Measurements from ENCODE around the gene SLC1A2.

SLC1A2 gene

DNA sequence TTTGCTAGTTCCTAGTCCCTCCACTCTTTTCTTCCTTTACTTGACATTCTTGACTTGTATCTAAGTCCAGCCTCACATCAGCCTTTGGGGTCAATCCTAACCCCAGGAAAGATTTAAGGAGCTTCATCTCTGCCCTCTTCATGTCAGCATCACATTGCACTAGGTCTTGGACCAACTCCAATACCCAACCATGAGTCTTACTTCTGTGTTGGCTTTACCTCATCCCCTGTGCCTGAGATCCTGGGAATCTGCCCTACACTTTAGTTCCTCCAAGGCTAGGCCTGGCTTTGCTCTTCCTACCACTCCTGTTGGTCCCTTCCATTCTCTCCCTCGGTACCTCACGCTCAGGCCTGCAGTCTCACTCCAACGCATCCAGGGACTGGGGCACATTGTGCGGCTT is 117.0 kb downstream of the SLC1A2 start:
- DNase-seq (ENCODE audit: low spot score): no peak

- DNase-seq (ENCODE audit: low spot score): no peak
These were observed 121.0 kb downstream of the SLC1A2 start for GRCh38 chr11:35298369-35298768.

DNA sequence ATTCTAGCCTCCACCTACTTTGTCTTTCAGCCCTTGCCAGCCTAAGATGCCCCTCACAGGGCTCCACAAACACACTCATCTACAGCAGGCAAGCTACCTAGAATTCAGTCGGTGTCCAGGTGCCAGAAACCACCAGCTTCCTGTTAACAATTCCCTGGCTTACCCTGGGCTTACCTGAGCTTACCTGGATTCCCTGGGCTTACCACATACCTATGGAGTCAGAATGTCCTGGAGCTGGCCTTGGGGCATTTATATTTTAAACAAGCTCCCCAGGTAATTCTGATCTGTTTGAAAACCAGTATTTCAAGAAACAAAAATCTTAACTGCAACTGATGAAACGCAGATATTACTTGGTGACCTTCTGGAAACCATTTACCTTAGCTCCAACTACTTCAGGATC is 123.6 kb downstream of the SLC1A2 start:
- no peak for DNase-seq (ENCODE audit: low spot score)

GRCh38 chr11:35293699-35294098 is 125.7 kb downstream of the SLC1A2 start:
- no peak for DNase-seq (ENCODE audit: low spot score)

- DNase-seq (ENCODE audit: low spot score): no peak
These were observed 126.3 kb downstream of the SLC1A2 start for GRCh38 chr11:35293035-35293434.

- no peak for DNase-seq (ENCODE audit: low spot score)
These were observed 127.1 kb downstream of the SLC1A2 start for GRCh38 chr11:35292279-35292678.

DNA sequence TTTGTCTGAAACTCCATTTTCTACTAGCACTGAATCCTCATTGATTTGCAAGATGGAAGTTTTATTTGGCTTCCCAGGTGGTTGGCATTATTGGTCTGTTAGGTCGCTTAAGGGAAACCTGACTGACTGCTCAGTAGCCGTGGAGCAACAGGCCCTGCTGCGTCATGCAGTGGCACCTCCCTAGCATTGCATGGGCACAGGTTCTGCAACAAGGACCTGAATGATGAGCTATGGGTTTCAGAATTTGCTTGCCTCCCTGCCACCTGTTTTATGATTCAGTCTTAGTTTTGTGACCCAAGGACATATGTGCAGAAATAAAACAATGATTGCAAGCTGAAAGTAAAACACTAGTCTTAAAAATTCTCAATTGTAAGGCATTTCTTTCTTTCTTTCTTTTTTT is 128.5 kb downstream of the SLC1A2 start:
- no peak for DNase-seq (ENCODE audit: low spot score)

DNA sequence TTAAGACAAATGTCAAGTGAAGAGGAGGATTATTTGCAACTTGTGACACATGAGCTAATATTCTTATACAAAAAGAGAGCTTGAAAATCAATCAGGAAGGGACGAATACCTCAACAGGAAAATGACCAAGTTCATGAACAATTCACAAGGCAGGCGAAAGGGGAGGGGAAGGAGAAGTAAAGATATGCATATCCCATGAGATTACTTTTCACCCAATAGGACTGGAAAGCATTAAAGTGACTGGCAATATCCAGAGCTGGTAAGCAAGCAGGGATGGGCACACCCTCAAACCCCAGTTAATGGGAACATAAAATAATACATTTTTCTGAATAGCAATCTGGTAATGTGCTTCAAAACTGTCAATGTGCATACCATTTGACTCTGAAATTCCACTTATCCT is 129.5 kb downstream of the SLC1A2 start:
- DNase-seq (ENCODE audit: low spot score): no peak

DNA sequence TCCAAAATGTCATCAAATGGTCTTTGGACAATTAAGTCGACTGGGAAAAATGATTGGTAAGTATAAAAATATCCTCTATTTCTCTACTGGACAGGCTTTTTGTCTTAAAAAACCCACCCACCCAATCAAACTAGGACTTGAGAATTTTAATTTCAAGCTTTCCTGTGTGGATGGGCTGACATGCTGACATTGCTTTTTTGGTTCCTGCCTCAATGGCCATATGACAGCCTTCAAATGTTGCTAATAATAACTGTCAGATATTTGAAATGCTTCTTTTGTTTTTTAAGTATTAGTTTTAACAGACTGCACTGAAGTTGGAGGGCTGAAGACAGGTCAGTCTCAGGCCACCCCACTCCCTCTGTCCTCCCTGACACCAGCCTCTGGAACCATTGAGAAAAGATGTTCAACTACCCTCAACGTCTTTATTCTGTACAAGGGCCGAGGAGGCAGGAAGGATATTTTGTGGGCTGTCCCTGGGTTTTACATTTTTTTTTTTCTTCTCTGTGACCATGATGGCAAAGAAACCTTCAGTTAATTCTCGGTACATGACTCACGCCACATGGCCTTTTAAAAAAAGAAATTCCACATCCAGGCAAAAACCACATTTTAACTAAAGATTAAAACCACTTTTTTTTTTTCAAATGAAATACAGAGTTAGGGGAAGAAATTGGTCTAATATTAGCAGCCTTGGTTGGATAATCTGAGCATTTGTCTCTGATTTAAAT is 130.4 kb downstream of the SLC1A2 start:
- DNase-seq (ENCODE audit: low spot score): no peak

- DNase-seq (ENCODE audit: low spot score): no peak
These were observed 131.0 kb downstream of the SLC1A2 start for GRCh38 chr11:35288309-35288708.

- no peak for DNase-seq (ENCODE audit: low spot score)
These were observed 131.9 kb downstream of the SLC1A2 start for GRCh38 chr11:35287344-35287890.

DNA sequence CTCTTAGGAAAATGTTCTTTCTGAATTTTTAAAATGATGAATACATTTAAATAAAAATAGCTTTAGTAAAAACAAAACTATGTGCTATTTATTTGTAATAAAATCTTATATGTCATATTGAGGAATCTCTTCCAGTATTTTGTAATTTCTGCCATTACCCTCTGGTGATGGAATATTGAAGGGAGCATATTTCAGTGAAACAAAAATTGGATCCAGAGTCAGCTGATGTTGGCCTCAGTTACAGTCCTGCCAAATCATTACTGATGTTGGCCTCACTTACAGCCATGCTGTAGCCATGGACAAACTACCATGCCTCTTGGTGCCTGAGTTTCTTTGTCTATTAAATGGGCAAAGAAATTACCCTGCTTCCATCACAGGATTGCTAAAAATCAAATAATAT is 133.2 kb downstream of the SLC1A2 start:
- no peak for DNase-seq (ENCODE audit: low spot score)

- no peak for DNase-seq (ENCODE audit: low spot score)
These were observed 133.9 kb downstream of the SLC1A2 start for GRCh38 chr11:35285471-35285870.

- no peak for DNase-seq (ENCODE audit: low spot score)
These were observed 137.0 kb downstream of the SLC1A2 start for GRCh38 chr11:35282221-35282882.

DNA sequence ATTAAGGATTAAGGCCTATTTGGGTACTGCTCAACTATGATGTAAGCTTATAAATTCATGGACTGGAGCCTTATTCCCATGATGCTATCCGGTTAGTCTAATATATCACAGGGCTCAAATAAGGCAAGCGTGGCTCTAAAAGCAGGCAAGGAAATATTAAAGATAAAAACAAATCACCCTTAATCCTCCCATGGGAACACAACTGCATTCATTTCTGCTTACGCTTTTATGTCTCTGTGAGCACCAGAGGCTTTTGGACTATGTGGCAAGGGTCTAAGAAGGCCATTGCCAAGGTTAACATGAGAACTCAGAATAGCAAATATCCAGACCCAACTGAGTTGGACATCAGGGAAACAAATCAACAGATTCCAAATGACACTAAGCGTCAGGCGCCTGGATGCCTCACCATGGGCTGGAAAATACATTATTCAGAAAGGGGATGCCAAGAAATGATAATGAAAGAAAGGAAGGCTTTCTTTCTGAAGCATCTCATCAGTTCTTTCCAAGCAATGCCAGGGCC is 138.1 kb downstream of the SLC1A2 start:
- no peak for DNase-seq (ENCODE audit: low spot score)

GRCh38 chr11:35280727-35281126 is 138.6 kb downstream of the SLC1A2 start:
- no peak for DNase-seq (ENCODE audit: low spot score)

GRCh38 chr11:35277827-35278226 is 141.5 kb downstream of the SLC1A2 start:
- no peak for DNase-seq (ENCODE audit: low spot score)

DNA sequence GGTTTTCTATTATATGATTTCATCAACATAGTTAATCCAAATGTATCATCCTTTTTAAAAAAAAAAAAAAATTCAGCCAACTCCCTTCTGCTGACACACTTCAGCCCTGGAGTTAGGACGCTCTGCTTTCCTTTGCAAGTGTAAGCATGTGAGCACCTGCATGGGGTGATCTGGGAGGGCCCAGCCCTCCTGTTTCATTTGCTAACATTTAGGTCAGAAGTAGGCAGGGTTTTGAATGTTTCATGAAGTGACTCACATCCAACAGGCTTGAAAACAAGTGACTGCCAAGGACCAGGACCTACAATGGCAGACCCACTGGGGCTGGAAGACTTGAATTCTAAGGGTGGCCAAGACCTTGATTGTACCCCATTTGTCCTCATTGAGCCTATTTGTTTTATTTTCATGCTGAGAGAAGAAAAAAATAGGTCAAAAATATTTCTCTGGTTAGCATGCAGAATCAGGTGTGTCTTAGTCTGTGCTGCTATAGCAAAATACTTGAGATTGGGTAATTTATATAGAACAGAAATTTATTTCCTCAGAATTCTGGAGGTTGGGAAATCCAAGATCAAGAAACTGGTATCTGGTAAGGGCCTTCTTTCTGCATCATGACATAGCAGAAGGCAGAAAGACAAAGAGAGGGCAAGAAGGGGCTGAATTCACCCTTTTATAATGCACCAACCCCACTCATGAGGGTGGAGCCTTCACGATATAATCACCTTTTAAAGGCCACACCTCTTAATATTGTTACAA is 142.8 kb downstream of the SLC1A2 start:
- no peak for DNase-seq (ENCODE audit: low spot score)

DNA sequence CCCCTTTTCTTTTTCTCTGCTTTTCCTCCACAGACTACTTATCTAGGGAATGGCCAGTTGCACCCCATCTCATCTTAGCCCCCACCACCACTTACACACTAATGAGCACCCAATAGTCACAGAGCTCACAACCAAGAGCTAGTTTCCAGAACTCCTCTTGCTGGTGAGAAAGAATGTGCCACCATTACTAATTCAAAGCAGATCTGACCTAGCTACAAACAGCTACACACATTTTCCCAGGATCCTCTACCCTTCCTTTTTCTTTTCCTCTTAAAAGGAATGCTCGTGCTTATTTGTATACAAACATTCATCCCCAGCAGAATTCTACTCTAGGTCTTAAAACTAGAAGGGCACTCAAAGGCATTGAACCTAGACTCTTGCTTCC is 143.6 kb downstream of the SLC1A2 start:
- no peak for DNase-seq (ENCODE audit: low spot score)

DNA sequence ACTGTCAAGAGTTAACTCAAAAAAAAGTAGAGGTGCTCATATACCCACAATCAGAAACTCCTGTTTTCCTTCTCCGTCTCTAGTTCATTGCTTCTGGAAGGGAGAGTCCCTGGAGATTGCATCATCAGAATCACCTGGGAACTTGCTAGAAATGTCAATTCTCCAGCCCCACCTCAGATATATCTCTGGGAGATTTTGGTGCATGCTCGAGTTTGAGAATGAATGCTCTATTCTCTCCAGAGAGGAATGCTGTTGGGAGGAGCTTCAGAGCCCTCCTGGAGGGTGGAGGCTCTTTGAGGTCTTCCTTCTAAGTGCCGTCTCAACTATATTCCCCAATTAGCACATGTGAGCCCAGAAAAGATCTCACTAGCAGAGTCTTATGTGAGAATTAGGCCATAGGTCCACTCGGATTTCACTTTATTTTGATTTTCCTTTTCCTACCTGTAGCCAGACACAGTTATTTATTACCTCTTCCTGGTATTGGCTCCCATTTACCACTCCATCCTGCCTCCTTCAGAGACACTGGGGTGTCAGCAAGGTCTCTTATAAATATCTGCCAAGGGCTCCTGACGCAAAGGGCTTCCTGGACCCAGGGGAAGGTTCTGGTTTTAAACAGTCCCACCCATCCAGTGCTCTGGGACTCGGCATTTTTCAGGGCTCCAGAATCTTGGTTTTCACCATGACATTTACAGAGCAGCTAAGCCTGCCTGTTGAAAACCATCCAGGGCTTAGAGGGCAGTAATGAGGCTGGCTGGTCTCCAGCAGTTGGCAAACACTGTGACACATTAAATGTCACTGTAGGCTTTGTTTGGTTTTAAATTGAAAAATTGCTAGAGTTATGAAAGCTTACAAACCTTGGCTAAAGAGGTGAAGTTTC is 144.2 kb downstream of the SLC1A2 start:
- no peak for DNase-seq (ENCODE audit: low spot score)

DNA sequence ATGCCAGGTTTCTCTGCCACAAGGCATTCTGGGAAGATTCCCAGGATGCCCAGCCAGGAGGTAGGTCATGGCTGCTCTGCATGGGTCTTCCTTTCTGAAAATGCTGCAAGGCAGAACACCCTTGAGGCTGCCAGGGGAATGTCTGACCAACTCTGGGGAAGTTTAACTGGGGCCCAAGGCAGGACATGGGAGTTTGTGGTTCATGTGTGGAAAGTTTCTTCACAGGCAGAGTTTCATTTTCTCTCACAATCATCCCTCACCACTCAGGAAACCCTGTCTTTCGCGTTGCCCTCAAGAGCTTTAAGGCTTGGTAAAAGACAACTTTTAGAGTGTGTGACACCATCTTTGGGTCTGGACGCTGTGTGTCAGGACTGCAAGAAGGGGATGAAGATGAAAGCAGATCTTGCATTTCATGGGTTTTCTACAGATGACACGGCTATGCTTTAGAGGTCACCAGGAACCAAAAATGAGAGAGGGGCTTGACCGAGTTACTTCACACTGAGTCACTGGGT is 146.9 kb downstream of the SLC1A2 start:
- DNase-seq (ENCODE audit: low spot score): peak; percentile 43

Data from CD4-positive, alpha-beta T cell treated with Interleukin-15 for 4 hours (primary cell).